ENCODE results near the gene SURF4.

The SURF4 gene

GRCh38 chr9:133375724-133376654, at the start of gene SURF4, which contains the start of gene STKLD1:
Gene SURF4, minus strand, starts transcription at chr9:133376060. Its CDS starts 91 bp downstream, at chr9:133375969.
Gene STKLD1, plus strand, starts transcription at chr9:133376366. Its CDS starts 108 bp downstream, at chr9:133376474.
- peak; percentile 96 for DNase-seq

GRCh38 chr9:133425049-133425632, 49.3 kb upstream of the SURF4 start:
- DNase-seq = no peak

GRCh38 chr9:133424187-133424586, 48.3 kb upstream of the SURF4 start:
- no peak for DNase-seq

GRCh38 chr9:133423216-133423615, 47.4 kb upstream of the SURF4 start:
- DNase-seq = no peak

GRCh38 chr9:133421615-133422542, 46.0 kb upstream of the SURF4 start, which contains the start of gene ADAMTS13:
Gene ADAMTS13, plus strand, starts transcription at chr9:133422367. Its CDS starts 77 bp downstream, at chr9:133422444.
- DNase-seq = peak; percentile 13

GRCh38 chr9:133420392-133420827, 44.5 kb upstream of the SURF4 start:
- DNase-seq = no peak

- DNase-seq = no peak
These were observed 43.1 kb upstream of the SURF4 start for GRCh38 chr9:133419005-133419404.

GRCh38 chr9:133417541-133418461, 41.9 kb upstream of the SURF4 start, which contains the start of gene REXO4:
Gene REXO4, minus strand, starts transcription at chr9:133418010. Its CDS starts 166 bp downstream, at chr9:133417844.
- DNase-seq = peak; percentile 83

- DNase-seq = no peak
These were observed 39.3 kb upstream of the SURF4 start for GRCh38 chr9:133415170-133415569.

- DNase-seq = no peak
These were observed 32.2 kb upstream of the SURF4 start for GRCh38 chr9:133408042-133408441.

- peak; percentile 81 for DNase-seq
These were observed 30.8 kb upstream of the SURF4 start for GRCh38 chr9:133406480-133407307.

GRCh38 chr9:133405508-133406438, 29.9 kb upstream of the SURF4 start:
- no peak for DNase-seq

GRCh38 chr9:133404454-133405002, 28.7 kb upstream of the SURF4 start:
- DNase-seq = no peak

- peak; percentile 68 for DNase-seq
These were observed 28.1 kb upstream of the SURF4 start for GRCh38 chr9:133403766-133404453.

GRCh38 chr9:133402689-133403088, 26.8 kb upstream of the SURF4 start:
- no peak for DNase-seq

- no peak for DNase-seq
These were observed 25.7 kb upstream of the SURF4 start for GRCh38 chr9:133401588-133401987.

- no peak for DNase-seq
These were observed 24.4 kb upstream of the SURF4 start for GRCh38 chr9:133400292-133400691.

GRCh38 chr9:133397895-133398294, 22.0 kb upstream of the SURF4 start:
- no peak for DNase-seq

Data from stimulated activated CD4-positive, alpha-beta T cell treated with anti-CD3 and anti-CD28 coated beads, Interleukin-4, amount 100 ng/mL, for 1 hour (primary cell).